Loucy (cell line): Measurements from ENCODE around the gene ARRDC2.

ENCODE experiments used
- H2AFZ ChIP-seq: fragments of 200-600 bp; sonication (generic); 2 replicates; pipeline ENCODE4 v1.6.0; 2016; ENCODE audit warnings: antibody characterized with exemption, mild to moderate bottlenecking, low read length, moderate library complexity
- H3F3A ChIP-seq: fragments of 200-600 bp; 2 replicates; pipeline ENCODE4 v1.6.0; 2016; ENCODE audit warnings: antibody characterized with exemption, low read depth, mild to moderate bottlenecking
- H3K27me3 ChIP-seq: fragments of 200-600 bp; sonication (generic); 2 replicates; pipeline ENCODE4 v1.6.1; 2014; ENCODE audit warnings: low read length, mild to moderate bottlenecking; ENCODE audit not compliant: insufficient read depth, poor library complexity, severe bottlenecking
- H3K36me3 ChIP-seq: fragments of 200-600 bp; sonication (generic); 2 replicates; pipeline ENCODE4 v1.6.1; 2016; ENCODE audit warnings: low read length; ENCODE audit not compliant: insufficient read depth
- H3K4me1 ChIP-seq: fragments of 200-600 bp; sonication (generic); 2 replicates; pipeline ENCODE4 v1.5.1; 2014; ENCODE audit warnings: low read length, mild to moderate bottlenecking; ENCODE audit not compliant: insufficient read depth, poor library complexity, severe bottlenecking
- H3K4me2 ChIP-seq: fragments of 200-600 bp; sonication (generic); 2 replicates; pipeline ENCODE4 v1.6.0; 2014; ENCODE audit warnings: antibody characterized with exemption, low read length, low read depth, mild to moderate bottlenecking; ENCODE audit not compliant: poor library complexity, severe bottlenecking
- H3K4me3 ChIP-seq: fragments of 200-600 bp; sonication (generic); 2 replicates; pipeline ENCODE4 v1.5.1; 2014; ENCODE audit warnings: low read length, mild to moderate bottlenecking, mixed read lengths; ENCODE audit not compliant: poor library complexity, severe bottlenecking
- H3K79me2 ChIP-seq: fragments of 200-600 bp; sonication (generic); 2 replicates; pipeline ENCODE4 v1.6.1; 2014; ENCODE audit warnings: low read length; ENCODE audit not compliant: insufficient read depth
- H3K9ac ChIP-seq: fragments of 200-600 bp; sonication (generic); 2 replicates; pipeline ENCODE4 v1.6.0; 2014; ENCODE audit warnings: mild to moderate bottlenecking, low read depth, low read length, moderate library complexity; ENCODE audit not compliant: poor library complexity, severe bottlenecking
- H3K9me2 ChIP-seq: fragments of 200-600 bp; sonication (generic); replicated peaks from 2 replicates; pipeline ENCODE4 v1.6.1; 2016; ENCODE audit warnings: low read depth, low read length, mixed read lengths
- H3K9me3 ChIP-seq: fragments of 200-600 bp; sonication (generic); 2 replicates; pipeline ENCODE4 v1.6.1; 2014; ENCODE audit warnings: mild to moderate bottlenecking, antibody characterized with exemption, low read length, low read depth; ENCODE audit not compliant: insufficient read depth
- H4K20me1 ChIP-seq: fragments of 200-600 bp; sonication (generic); 2 replicates; pipeline ENCODE4 v1.6.0; 2014; ENCODE audit warnings: antibody characterized with exemption, low read length, mild to moderate bottlenecking; ENCODE audit not compliant: insufficient read depth, poor library complexity, severe bottlenecking
- CTCF ChIP-seq: fragments of 200-600 bp; sonication (generic); conservative IDR thresholded peaks from 2 replicates; pipeline ENCODE4 v1.5.1; 2014; ENCODE audit warnings: mild to moderate bottlenecking, antibody characterized with exemption, low read length
- EZH2phosphoT487 ChIP-seq: fragments of 200-600 bp; IDR thresholded peaks from 2 replicates; pipeline ENCODE4 v1.6.1; 2018; ENCODE audit warnings: antibody characterized with exemption, mild to moderate bottlenecking, moderate library complexity, borderline replicate concordance

The ARRDC2 gene

DNA sequence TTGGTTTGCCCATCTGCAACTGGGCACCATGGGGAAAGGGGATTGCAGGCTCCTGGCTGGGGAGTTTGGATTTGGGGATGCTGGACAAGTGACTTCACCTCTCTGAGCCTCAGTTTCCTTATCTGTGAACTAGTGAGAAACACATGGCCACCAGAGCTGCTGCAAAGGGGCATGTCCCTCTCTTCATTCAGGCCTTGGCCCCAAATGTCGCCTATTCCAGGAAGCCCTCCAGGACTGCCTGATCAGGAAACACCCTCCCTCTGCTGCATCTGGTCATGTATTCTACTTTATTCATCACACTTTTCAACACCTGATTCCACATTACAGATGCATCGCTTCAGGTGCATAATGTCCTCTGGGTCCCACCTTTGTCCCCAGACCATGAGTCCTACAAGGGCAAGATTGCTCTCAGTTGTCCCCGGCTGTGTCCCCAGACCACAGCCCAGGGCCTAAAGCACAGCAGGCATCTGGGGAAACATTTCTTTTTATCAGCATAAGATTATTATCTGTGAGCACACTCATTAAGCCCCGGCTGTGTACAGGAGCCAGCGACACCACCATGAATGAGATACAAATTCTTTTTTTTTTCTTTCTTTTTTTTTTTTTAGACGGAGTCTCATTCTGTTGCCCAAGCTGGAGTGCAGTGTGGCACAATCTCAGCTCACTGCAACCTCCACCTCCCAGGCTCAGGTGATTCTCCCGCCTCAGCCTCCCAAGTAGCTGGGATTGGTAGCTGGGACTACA, 37.5 kb downstream of the ARRDC2 start:
- Histone ChIP-seq H4K20me1 (no peaks in the 10 kb centered on the region), H3K4me3 (peak overlapping the region; percentile 59), H3F3A (no peaks in the 10 kb centered on the region), H3K9me3 (no peaks in the 10 kb centered on the region), H3K36me3 (no peaks in the 10 kb centered on the region), H3K4me1 (no peaks in the 10 kb centered on the region), H3K79me2 (no peaks in the 10 kb centered on the region), H3K4me2 (peak overlapping the region; percentile 61), H3K27me3 (no peaks in the 10 kb centered on the region), H3K9me2 (no peaks in the 10 kb centered on the region), H3K9ac (peak overlapping the region; percentile 64), H2AFZ (peak overlapping the region; percentile 64)
- TF ChIP-seq CTCF: no peak
- TF ChIP-seq EZH2phosphoT487: no peak

DNA sequence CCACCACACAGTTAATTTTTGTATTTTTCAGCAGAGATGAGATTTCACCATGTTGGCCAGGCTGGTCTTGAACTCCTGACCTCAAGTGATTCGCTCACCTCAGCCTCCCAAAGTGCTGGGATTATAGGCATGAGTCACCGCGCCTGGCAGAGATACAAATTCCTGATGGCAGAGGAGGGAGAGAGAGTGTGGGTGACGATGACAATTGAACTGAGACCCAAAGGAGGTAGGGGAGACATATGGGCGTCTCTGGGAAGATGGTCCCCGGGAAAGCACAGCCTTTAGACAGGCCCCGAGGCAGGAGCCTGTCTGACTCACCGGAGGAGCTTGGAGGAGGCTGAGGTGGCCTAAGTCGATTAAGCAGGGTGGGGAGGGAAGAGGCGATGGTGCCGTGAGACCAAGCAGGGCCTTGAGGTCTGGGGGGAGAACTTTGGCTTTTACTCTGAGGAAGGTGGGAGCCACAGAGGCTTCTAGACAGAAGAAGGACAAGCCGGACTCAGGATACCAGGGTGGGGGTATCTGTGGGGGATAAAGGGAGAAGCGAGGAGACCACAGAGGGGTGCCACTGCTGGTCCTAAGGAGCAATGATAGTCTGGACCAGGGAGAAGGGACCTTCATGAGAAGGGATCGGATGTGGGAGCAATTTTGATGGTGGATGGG, 38.2 kb downstream of the ARRDC2 start:
- H3K36me3 ChIP-seq: no peaks in the 10 kb centered on the region
- H4K20me1 ChIP-seq: no peaks in the 10 kb centered on the region
- no peak for TF ChIP-seq EZH2phosphoT487
- no peak for TF ChIP-seq CTCF
- H3F3A ChIP-seq: no peaks in the 10 kb centered on the region
- H3K27me3 ChIP-seq: no peaks in the 10 kb centered on the region
- H3K79me2 ChIP-seq: no peaks in the 10 kb centered on the region
- no peak overlapping the region for H3K9ac ChIP-seq
- no peaks in the 10 kb centered on the region for H3K9me2 ChIP-seq
- no peaks in the 10 kb centered on the region for H3K9me3 ChIP-seq
- no peak overlapping the region for H2AFZ ChIP-seq
- no peak overlapping the region for H3K4me3 ChIP-seq
- no peak overlapping the region for H3K4me2 ChIP-seq
- no peaks in the 10 kb centered on the region for H3K4me1 ChIP-seq

- Histone ChIP-seq H3K9me2 (no peaks in the 10 kb centered on the region), H3K9ac (no peak overlapping the region), H3K36me3 (no peaks in the 10 kb centered on the region), H3K9me3 (no peaks in the 10 kb centered on the region), H4K20me1 (no peaks in the 10 kb centered on the region), H2AFZ (no peak overlapping the region), H3K4me1 (peaks cover 4% of the 10 kb centered on the region), H3K79me2 (no peaks in the 10 kb centered on the region), H3K4me3 (no peak overlapping the region), H3K27me3 (no peaks in the 10 kb centered on the region), H3F3A (no peaks in the 10 kb centered on the region), H3K4me2 (no peak overlapping the region)
- TF ChIP-seq EZH2phosphoT487 (no peak), CTCF (no peak)
Measured at GRCh38 chr19:18049385-18049784, 41.4 kb downstream of the ARRDC2 start.
